ENCODE measurements around the gene FAM180B.

DNA sequence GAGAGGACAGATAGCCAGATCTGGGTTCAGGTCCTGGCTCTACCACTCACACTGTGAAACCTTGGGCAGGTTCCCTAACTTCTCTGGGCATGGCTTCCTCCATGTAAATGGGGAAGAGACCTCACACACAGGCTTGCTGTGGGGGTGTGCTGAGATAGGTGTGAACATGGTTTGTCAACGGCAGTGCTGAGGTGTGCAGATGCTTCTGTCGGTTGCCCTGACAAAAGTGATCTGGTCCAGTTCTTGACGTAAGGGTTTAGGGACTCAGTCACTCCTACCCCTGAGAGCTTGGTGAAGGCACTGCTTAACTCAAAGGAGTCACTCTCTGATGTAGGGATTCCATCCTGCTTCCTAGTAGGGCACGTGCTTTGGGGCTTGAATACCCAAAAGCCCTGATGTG is 5.8 kb downstream of the FAM180B start:
- TF ChIP-seq CTCF (IDR thresholded peaks at IDR 0.05) (no peak), FOXJ3 (CRISPR knock-in tag; IDR thresholded peaks at IDR 0.05; ENCODE audit: borderline replicate concordance) (no peak), JUN (CRISPR knock-in tag; IDR thresholded peaks at IDR 0.05) (no peak), NR1H2 (CRISPR knock-in tag; IDR thresholded peaks at IDR 0.05) (no peak), NFYB (CRISPR knock-in tag; conservative IDR thresholded peaks at IDR 0.05; ENCODE audit: low read depth) (no peak), TCF7 (CRISPR knock-in tag; IDR thresholded peaks at IDR 0.05; ENCODE audit: low read depth) (no peak), ATF1 (CRISPR knock-in tag; IDR thresholded peaks at IDR 0.05) (no peak)

All from WTC11 (cell line).